Activated CD8-positive, alpha-beta T cell treated with anti-CD3 and anti-CD28 coated beads for 36 hours (primary cell): ENCODE measurements around the gene RICTOR. TPM values are rescaled to one million over a fixed set of nuclear protein-coding genes. Genes with fewer than 3 reads are reported as not detected.
A peak's percentile ranks its signal among the peaks of the same experiment; 100 is the strongest.

Experiments
- ATAC-seq: fragments of 200-7000 bp; cut with Tn5 transposase; one replicate; pipeline ENCODE4 v1.10.0; 2021; ENCODE audit warnings: mild to moderate bottlenecking, moderate library complexity
- CTCF ChIA-PET: fragments of 350-600 bp; sonication (Branson Sonifier 250); formaldehyde crosslinking; loops from one replicate; lab custom pipeline; 2021; ENCODE audit warnings: antibody characterized with exemption; lab: Charles Lee
- POLR2A ChIA-PET: fragments of 350-600 bp; sonication (Branson Sonifier 250); formaldehyde crosslinking; loops from one replicate; lab custom pipeline; 2021; ENCODE audit warnings: antibody characterized with exemption; lab: Charles Lee
- DNase-seq: peaks from one replicate; pipeline ENCODE4 v3.0.0-alpha.2; 2020
- H3K27ac Mint-ChIP-seq: one replicate; pipeline ENCODE4 v1.8.0; 2021; ENCODE audit warnings: mild to moderate bottlenecking, mixed read lengths
- H3K27me3 Mint-ChIP-seq: one replicate; pipeline ENCODE4 v1.8.0; 2021; ENCODE audit warnings: mixed read lengths
- H3K36me3 Mint-ChIP-seq: one replicate; pipeline ENCODE4 v1.8.0; 2021; ENCODE audit warnings: low read depth, mixed read lengths
- H3K4me1 Mint-ChIP-seq: one replicate; pipeline ENCODE4 v1.8.0; 2021; ENCODE audit warnings: low read depth, mixed read lengths
- H3K4me3 Mint-ChIP-seq: one replicate; pipeline ENCODE4 v1.8.0; 2021; ENCODE audit warnings: mild to moderate bottlenecking, moderate library complexity, mixed read lengths
- H3K9me3 Mint-ChIP-seq: one replicate; pipeline ENCODE4 v1.8.0; 2021; ENCODE audit warnings: mixed read lengths
- intact Hi-C: fragments of 100-400 bp; cut with micrococcal nuclease; formaldehyde crosslinking; loops from one replicate; pipeline ENCODE4 v1.10.0; 2022
- total RNA-seq, 2 experiments: library from RNA; stranded (reverse); gene quantifications; one replicate each; pipeline ENCODE4 v1.2.3, GENCODE V29; 2021
- TF ChIP-seq, protein P1 (sequence below): fragments of 200-600 bp; IDR thresholded peaks from one replicate; pipeline ENCODE4 v1.8.0; 2022; ENCODE audit warnings: antibody characterized with exemption, mild to moderate bottlenecking

The RICTOR gene, protein sequence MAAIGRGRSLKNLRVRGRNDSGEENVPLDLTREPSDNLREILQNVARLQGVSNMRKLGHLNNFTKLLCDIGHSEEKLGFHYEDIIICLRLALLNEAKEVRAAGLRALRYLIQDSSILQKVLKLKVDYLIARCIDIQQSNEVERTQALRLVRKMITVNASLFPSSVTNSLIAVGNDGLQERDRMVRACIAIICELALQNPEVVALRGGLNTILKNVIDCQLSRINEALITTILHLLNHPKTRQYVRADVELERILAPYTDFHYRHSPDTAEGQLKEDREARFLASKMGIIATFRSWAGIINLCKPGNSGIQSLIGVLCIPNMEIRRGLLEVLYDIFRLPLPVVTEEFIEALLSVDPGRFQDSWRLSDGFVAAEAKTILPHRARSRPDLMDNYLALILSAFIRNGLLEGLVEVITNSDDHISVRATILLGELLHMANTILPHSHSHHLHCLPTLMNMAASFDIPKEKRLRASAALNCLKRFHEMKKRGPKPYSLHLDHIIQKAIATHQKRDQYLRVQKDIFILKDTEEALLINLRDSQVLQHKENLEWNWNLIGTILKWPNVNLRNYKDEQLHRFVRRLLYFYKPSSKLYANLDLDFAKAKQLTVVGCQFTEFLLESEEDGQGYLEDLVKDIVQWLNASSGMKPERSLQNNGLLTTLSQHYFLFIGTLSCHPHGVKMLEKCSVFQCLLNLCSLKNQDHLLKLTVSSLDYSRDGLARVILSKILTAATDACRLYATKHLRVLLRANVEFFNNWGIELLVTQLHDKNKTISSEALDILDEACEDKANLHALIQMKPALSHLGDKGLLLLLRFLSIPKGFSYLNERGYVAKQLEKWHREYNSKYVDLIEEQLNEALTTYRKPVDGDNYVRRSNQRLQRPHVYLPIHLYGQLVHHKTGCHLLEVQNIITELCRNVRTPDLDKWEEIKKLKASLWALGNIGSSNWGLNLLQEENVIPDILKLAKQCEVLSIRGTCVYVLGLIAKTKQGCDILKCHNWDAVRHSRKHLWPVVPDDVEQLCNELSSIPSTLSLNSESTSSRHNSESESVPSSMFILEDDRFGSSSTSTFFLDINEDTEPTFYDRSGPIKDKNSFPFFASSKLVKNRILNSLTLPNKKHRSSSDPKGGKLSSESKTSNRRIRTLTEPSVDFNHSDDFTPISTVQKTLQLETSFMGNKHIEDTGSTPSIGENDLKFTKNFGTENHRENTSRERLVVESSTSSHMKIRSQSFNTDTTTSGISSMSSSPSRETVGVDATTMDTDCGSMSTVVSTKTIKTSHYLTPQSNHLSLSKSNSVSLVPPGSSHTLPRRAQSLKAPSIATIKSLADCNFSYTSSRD (N-terminal part only)
- 10 to 100 TPM; 23.9 to 26.1 TPM for total RNA-seq

DNA sequence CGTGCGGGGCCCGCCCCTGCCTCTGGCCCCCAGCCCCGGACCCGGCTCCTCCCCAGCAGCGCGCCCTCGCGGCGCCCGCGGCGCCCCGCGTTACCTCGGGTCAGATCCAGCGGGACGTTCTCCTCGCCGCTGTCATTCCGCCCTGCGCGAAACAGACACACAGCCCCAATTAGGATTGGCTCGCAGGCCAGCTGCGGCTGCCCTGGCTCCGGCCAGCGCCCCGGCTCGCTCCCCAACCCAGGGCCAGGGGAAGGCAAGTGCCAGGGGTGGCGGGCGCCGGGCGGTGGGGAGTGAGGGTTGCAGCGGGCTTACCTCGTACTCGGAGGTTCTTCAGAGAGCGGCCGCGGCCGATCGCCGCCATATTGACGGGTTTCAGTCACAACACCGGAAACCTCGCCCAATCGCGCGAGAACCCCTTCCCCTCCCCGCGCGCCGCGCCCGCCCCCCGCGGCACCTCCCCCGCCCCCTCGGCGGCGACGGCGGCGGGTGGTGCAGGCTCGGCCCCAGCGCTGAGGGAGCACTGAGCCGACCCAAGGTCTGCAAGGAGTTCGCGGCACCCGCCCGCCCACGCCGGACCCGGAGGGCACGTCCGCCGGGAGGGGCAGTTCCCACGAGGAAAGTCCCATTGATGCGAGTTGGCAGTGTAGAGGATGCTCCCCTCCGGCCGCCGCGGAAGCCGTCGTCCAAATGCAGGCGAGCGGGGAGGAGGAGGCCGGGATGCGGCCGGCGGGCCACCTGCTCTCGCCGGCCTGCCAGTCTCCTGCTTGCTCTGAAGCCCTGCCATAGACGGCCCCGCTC is at the start of gene RICTOR:
TSS of gene RICTOR (minus strand) at position 383 of the 798 bp plus-strand sequence. CDS start at position 361, 22 bp downstream.
- Mint-ChIP-seq H3K27me3 (peaks cover 22% of the 10 kb centered on the region), H3K36me3 (peaks cover 14% of the 10 kb centered on the region), H3K4me3 (peak within 1 kb of the TSS; percentile 93), H3K27ac (peak within 1 kb of the TSS; percentile 92), H3K9me3 (no peaks in the 10 kb centered on the region), H3K4me1 (peaks cover 31% of the 10 kb centered on the region)
- CTCF ChIA-PET = interaction anchor here (1.3 kb wide), 1 partner anchor 147 kb away, joined by 3 read pairs; no protein-coding TSS in a partner anchor
- DNase-seq (peak; percentile 93), ATAC-seq (peak; percentile 86)
- intact Hi-C loops = loop anchor here (10.0 kb wide), 2 partner anchors 79 to 131 kb away; no protein-coding TSS in a partner anchor
- POLR2A ChIA-PET = interaction anchor here (0.9 to 1.6 kb wide), 2 partner anchors 15 to 113 kb away, joined by 3 read pairs; no protein-coding TSS in a partner anchor
- TF ChIP-seq, protein P1, sequence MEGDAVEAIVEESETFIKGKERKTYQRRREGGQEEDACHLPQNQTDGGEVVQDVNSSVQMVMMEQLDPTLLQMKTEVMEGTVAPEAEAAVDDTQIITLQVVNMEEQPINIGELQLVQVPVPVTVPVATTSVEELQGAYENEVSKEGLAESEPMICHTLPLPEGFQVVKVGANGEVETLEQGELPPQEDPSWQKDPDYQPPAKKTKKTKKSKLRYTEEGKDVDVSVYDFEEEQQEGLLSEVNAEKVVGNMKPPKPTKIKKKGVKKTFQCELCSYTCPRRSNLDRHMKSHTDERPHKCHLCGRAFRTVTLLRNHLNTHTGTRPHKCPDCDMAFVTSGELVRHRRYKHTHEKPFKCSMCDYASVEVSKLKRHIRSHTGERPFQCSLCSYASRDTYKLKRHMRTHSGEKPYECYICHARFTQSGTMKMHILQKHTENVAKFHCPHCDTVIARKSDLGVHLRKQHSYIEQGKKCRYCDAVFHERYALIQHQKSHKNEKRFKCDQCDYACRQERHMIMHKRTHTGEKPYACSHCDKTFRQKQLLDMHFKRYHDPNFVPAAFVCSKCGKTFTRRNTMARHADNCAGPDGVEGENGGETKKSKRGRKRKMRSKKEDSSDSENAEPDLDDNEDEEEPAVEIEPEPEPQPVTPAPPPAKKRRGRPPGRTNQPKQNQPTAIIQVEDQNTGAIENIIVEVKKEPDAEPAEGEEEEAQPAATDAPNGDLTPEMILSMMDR = no peak

DNA sequence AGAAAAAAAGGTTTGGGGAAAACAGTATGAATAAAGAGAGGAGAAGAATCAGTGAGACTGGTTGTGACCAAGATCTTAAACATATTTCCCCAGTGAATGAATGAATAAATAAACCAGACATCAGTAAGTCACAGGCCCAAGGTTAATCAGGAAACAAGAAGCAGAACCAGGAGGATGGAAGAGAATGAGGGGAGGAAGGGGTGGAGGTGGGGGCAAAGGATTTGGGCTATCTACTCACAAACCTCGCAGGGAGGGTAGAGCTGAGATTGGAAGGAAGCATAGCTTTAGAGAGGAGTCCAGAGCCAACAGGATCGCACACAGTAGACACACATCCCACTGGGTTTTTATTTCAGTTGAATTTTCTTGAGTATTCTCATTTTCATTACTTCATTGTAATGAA is 47.7 kb upstream of the RICTOR start:
- CTCF ChIA-PET = interaction anchor here (3.0 to 3.5 kb wide), 2 partner anchors 41 to 95 kb away, joined by 12 to 17 read pairs; no protein-coding TSS in a partner anchor
- POLR2A ChIA-PET = interaction anchor here (0.6 kb wide), 2 partner anchors 109 to 153 kb away, joined by 3 read pairs; no protein-coding TSS in a partner anchor
- Mint-ChIP-seq H3K4me1 (peaks cover 41% of the 10 kb centered on the region), H3K4me3 (no peak overlapping the region), H3K27me3 (no peaks in the 10 kb centered on the region), H3K36me3 (peaks cover 23% of the 10 kb centered on the region), H3K27ac (peak overlapping the region; percentile 61), H3K9me3 (no peaks in the 10 kb centered on the region)
- TF ChIP-seq, protein P1 = no peak
- intact Hi-C loops = no loop called here
- ATAC-seq (no peak), DNase-seq (no peak)

DNA sequence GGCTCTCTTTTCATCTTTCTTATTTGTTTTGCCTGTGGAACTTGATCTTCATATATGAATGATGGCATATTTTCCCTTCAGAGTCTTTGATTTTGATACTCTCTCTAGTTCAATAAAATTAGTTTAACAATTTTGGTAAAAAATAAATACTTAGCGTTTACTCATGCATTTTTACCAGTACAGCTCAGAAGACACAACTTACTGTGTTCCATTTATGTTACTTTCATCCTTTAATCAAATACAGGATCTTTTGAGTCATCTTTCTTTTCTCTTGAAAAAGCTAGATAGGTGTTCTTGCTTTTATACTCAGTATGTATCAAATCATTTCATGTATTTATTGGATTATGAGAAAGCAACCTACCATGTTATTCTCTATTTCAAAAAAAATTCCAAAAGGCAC is 47.1 kb upstream of the RICTOR start:
- TF ChIP-seq, protein P1 = no peak
- no peak overlapping the region for H3K4me3 Mint-ChIP-seq
- DNase-seq = no peak
- peaks cover 47% of the 10 kb centered on the region for H3K4me1 Mint-ChIP-seq
- POLR2A ChIA-PET = interaction anchor here (0.6 kb wide), 1 partner anchor 152 kb away, joined by 3 read pairs; no protein-coding TSS in a partner anchor
- no peaks in the 10 kb centered on the region for H3K27me3 Mint-ChIP-seq
- peaks cover 29% of the 10 kb centered on the region for H3K36me3 Mint-ChIP-seq
- intact Hi-C loops = no loop called here
- CTCF ChIA-PET = interaction anchor here (1.4 to 3.5 kb wide), 5 partner anchors 17 to 96 kb away, joined by 5 to 17 read pairs (median 6); no protein-coding TSS in a partner anchor
- H3K27ac Mint-ChIP-seq = peak overlapping the region; percentile 59
- no peak for ATAC-seq
- H3K9me3 Mint-ChIP-seq = no peaks in the 10 kb centered on the region

DNA sequence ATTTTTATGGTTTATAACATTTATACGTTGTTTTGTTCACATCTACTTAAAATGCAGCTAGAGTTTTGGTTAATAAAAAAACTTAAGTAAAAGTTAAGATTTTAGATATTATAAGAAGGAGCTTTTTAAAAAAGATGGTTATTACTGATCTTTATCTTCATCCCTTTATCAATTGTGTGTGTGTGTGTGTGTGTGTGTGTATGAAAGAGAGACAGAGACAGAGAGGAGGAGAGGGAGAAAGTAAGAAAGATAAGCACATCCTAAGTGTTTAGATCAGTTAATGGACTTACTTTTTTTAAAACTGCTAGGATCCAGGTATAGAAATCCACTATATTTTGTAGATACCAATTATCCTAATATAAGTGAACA is 45.8 kb upstream of the RICTOR start:
- ChIA-PET POLR2A (no interaction called here), CTCF (interaction anchor here (1.4 to 3.5 kb wide), 7 partner anchors 8 to 97 kb away, joined by 3 to 17 read pairs (median 6); no protein-coding TSS in a partner anchor)
- peak overlapping the region; percentile 67 for H3K27ac Mint-ChIP-seq
- H3K4me1 Mint-ChIP-seq = peaks cover 51% of the 10 kb centered on the region
- H3K27me3 Mint-ChIP-seq = no peaks in the 10 kb centered on the region
- DNase-seq = no peak
- H3K4me3 Mint-ChIP-seq = no peak overlapping the region
- intact Hi-C loops = no loop called here
- TF ChIP-seq, protein P1 = no peak
- no peaks in the 10 kb centered on the region for H3K9me3 Mint-ChIP-seq
- peaks cover 34% of the 10 kb centered on the region for H3K36me3 Mint-ChIP-seq
- ATAC-seq = no peak
